Measurements from ENCODE around the gene MLEC.

DNA sequence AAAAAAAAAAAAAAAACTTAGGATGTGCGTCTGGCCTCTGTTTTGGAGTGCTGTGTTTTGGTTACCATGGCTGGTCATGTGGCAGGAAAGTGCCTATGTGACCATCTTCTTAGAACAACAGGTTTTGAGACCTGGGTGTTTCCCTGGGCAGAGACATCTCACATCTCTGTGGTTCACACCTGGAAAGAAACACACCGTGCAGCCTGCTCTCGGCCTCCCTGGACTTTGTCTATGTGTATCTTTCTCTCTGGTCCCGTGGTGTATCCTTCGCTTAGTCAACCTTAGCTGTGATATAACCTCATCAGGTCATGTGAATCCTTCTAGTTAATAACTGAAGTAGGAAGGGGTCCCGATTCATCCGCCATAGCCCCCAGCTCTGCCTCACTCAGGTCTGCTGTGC lies 61.3 kb downstream of the MLEC start:
- TF ChIP-seq CTCF (IDR thresholded peaks at IDR 0.05) (no peak), POLR2A (IDR thresholded peaks at IDR 0.05) (no peak)
